GM13977 (cell line): ENCODE data around the gene ABHD15.

Experiments used
- DNase-seq: peaks from one replicate; pipeline ENCODE4 v3.0.0; 2012; ENCODE audit warnings: low spot score
- CTCF ChIP-seq: IDR thresholded peaks from 2 replicates; pipeline ENCODE4 v1.5.1; 2012; ENCODE audit warnings: mild to moderate bottlenecking, control low read depth; ENCODE audit not compliant: insufficient read depth; ENCODE audit errors: extremely low read depth, missing control alignments
- in situ Hi-C: fragments of 300-500 bp; cut with MboI; formaldehyde crosslinking; loops from one replicate; pipeline ENCODE4 v1.12.0; 2022; ENCODE audit warnings: low sequenced_read_pairs, low pct_unique_long_range_greater_than_20kb, mixed read lengths, inconsistent platforms; ENCODE audit not compliant: unreplicated experiment

The ABHD15 gene

GRCh38 chr17:29566473-29567303 lies at the start of gene ABHD15:
TSS of gene ABHD15 (minus strand) at chr17:29567037. CDS start at chr17:29566966, 71 bp downstream.
- in situ Hi-C loops: no loop called here
- DNase-seq: peak; percentile 81
- no peak for TF ChIP-seq CTCF

DNA sequence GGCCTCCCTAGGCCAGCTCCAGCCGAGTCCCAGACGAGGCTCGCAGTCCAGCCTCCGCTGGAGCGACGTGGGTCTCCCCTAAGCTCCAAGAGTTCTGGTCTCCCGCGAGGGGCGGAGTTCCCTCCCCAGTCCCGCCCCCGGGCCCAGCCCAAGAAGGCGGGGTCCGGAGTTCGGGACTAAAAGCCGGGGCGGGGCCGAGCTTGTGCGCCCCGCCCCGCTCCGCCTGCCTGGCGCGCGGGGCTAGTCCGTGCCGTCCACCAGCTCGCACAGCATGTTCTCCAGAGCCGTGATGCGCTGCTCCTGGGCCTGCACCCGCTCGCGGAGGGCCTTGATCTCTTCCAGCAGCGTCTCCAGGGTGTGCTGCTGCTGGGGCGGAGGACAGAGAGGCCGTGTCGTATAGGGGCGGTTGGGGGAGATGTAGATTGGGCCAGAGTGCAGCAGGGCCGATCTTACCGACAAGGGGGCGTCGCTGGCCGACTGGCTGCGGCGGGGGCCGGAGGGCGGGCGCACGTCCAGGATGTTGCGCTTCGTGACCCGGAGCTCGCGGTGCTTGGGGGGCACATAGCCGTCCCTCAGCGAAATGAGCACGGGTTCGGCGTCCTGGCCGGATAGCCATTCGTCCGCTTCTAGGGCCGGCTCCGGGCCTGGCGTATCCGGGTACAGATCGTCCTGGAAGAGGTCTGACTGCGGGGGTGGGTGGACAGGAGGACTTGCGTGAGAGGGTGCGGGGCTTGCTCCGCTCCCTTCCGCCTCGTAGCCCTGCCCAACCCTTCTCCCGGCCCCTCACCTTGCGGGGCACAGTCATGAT lies 48.9 kb upstream of the ABHD15 start:
- in situ Hi-C loops: no loop called here
- no peak for TF ChIP-seq CTCF
- DNase-seq: peak; percentile 96

- peak; percentile 39 for DNase-seq
- no peak for TF ChIP-seq CTCF
Observed at GRCh38 chr17:29615048-29615385, 48.2 kb upstream of the ABHD15 start.

DNA sequence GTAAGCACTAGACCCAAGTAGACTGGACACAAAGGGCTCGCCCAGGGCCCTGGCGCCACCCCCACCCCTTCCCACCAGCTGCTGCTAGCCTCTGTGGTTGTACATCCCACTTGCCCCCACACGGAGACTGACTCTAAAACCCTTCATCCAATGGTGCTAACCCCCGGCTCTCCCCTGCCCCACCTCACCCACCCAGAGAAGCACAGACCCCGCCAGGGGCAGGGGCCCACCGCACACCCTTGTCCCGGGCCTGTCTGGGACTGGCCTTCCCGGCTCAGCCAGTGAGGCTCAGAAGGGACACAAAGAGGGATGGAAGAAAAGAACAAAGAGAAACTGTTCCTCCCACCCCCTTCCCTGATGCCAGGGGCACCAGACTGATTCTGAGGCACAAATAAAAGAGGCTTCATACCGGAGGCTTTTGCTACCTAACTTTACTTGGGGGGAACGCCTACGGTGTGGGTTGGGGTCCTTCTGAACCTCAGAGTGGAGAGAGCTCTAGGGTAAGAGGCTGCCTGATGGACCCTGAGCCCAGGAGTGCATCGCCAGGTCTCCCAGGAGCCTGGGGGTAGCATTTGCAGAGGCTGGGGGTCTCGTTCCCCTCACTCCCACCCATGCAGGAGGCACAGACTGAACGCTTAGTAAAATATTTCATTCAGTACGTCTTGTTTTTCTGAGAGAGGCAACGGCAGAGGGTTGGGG lies 47.7 kb upstream of the ABHD15 start:
- no peak for TF ChIP-seq CTCF
- DNase-seq: no peak
- in situ Hi-C loops: no loop called here

More at GRCh38 chr17:29615048-29615385, 48.2 kb upstream of the ABHD15 start:
- in situ Hi-C loops: no loop called here

- TF ChIP-seq CTCF: no peak
- in situ Hi-C loops: no loop called here
- no peak for DNase-seq
Observed at GRCh38 chr17:29613856-29614255, 47.0 kb upstream of the ABHD15 start.

GRCh38 chr17:29613352-29613837 lies 46.6 kb upstream of the ABHD15 start:
- TF ChIP-seq CTCF: peak; percentile 97
- peak; percentile 89 for DNase-seq
- in situ Hi-C loops: no loop called here
